Measurements from ENCODE around the gene ARHGEF19. TPM values are rescaled to one million over a fixed set of nuclear protein-coding genes. Genes with fewer than 3 reads are reported as not detected.

The ARHGEF19 gene
- total and polyA plus RNA-seq, 2 of the 13 experiments (the other 11 are each of a cell fraction or from before 2014, with no cell fraction given), result 1.7 to 1.8 TPM

DNA sequence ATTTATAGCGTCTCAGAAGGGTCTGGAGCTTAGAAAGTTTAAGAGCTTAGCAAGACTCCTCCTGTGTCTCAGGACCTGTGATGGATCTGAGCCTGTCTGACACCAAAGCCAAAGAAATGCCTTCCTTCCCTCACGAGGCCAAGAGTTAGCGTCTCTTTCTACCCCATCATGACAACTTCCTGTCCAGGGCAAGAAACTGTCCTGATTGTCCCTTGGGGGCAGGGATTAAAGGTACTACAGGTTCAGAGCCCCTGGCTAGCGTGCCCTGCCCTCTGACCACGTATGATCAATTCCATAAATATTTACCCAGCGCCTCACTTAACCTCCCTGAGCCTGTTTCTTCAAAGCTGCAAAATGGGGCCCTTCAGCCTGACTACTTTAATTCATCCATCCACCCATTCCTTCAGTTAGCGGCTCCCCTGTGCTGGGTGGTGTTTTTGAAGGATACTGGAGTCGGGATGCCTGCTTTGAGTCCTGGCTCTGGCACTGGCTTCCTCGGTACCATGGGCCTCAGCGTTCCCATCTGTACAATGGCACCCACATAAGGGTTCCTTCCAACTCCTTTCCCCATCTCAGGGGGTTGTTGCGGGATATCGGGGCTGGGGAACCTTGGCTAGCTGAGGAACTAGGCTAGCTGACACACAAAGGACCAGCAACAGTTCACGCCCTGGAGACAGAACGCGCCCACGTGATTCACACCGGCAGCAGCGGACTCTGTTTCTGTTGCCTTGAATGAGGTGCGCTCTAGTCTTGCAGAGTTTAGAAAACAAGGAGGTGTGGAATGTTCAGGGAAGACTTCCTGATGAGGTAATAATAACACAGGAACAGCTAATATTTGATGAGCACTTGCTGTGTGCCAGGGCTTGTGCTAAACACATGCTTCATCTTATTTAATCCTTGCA, 33.6 kb downstream of the ARHGEF19 start (continued):
- no peak for TF ChIP-seq ZNF704 (CRISPR knock-in tag; IDR thresholded peaks at IDR 0.05; ENCODE audit: borderline replicate concordance)
- no peak for TF ChIP-seq AKNA (CRISPR knock-in tag; IDR thresholded peaks at IDR 0.05; ENCODE audit: borderline replicate concordance)
- TF ChIP-seq, protein P1, sequence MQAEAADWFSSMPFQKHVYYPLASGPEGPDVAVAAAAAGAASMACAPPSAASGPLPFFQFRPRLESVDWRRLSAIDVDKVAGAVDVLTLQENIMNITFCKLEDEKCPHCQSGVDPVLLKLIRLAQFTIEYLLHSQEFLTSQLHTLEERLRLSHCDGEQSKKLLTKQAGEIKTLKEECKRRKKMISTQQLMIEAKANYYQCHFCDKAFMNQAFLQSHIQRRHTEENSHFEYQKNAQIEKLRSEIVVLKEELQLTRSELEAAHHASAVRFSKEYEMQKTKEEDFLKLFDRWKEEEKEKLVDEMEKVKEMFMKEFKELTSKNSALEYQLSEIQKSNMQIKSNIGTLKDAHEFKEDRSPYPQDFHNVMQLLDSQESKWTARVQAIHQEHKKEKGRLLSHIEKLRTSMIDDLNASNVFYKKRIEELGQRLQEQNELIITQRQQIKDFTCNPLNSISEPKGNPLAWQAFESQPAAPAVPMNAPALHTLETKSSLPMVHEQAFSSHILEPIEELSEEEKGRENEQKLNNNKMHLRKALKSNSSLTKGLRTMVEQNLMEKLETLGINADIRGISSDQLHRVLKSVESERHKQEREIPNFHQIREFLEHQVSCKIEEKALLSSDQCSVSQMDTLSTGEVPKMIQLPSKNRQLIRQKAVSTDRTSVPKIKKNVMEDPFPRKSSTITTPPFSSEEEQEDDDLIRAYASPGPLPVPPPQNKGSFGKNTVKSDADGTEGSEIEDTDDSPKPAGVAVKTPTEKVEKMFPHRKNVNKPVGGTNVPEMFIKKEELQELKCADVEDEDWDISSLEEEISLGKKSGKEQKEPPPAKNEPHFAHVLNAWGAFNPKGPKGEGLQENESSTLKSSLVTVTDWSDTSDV (CRISPR knock-in tag; IDR thresholded peaks at IDR 0.05), result 0 out of 2 replicates have a peak, but pooled peaks have one; percentile 47
- TF ChIP-seq EZH2 (conservative IDR thresholded peaks at IDR 0.05; ENCODE audit: low read depth, low read length), result no peak
- TF ChIP-seq YEATS2 (CRISPR knock-in tag; IDR thresholded peaks at IDR 0.05; ENCODE audit: borderline replicate concordance), result peak; percentile 32; the same call in 1 of the 2 replicates
- no peak for TF ChIP-seq ZNF44 (CRISPR knock-in tag; IDR thresholded peaks at IDR 0.05)
- no peak for TF ChIP-seq DR1 (CRISPR knock-in tag; IDR thresholded peaks at IDR 0.05)
- TF ChIP-seq MLXIP (CRISPR knock-in tag; IDR thresholded peaks at IDR 0.05; ENCODE audit: borderline replicate concordance), result no peak
- peak; percentile 51; the same call in 1 of the 2 replicates for TF ChIP-seq SPEN (CRISPR knock-in tag; IDR thresholded peaks at IDR 0.05; ENCODE audit: low read depth)
- TF ChIP-seq TRAFD1 (CRISPR knock-in tag; IDR thresholded peaks at IDR 0.05; ENCODE audit: borderline replicate concordance), result 0 out of 2 replicates have a peak, but pooled peaks have one; percentile 50
- 0 out of 2 replicates have a peak, but pooled peaks have one; percentile 49 for TF ChIP-seq DNMT1 (CRISPR knock-in tag; IDR thresholded peaks at IDR 0.05)
- no peak for TF ChIP-seq RFX1 (IDR thresholded peaks at IDR 0.05)
- TF ChIP-seq FOXK2 (IDR thresholded peaks at IDR 0.05), result no peak
- TF ChIP-seq ZNF501 (CRISPR knock-in tag; IDR thresholded peaks at IDR 0.05), result peak; percentile 90

All from HepG2 (cell line).